ENCODE results near the gene GPT2. TPM values are rescaled to one million over a fixed set of nuclear protein-coding genes. Genes with fewer than 3 reads are reported as not detected.

Gene GPT2
- total RNA-seq: 11.7 and 17.4 TPM in 2 replicates

DNA sequence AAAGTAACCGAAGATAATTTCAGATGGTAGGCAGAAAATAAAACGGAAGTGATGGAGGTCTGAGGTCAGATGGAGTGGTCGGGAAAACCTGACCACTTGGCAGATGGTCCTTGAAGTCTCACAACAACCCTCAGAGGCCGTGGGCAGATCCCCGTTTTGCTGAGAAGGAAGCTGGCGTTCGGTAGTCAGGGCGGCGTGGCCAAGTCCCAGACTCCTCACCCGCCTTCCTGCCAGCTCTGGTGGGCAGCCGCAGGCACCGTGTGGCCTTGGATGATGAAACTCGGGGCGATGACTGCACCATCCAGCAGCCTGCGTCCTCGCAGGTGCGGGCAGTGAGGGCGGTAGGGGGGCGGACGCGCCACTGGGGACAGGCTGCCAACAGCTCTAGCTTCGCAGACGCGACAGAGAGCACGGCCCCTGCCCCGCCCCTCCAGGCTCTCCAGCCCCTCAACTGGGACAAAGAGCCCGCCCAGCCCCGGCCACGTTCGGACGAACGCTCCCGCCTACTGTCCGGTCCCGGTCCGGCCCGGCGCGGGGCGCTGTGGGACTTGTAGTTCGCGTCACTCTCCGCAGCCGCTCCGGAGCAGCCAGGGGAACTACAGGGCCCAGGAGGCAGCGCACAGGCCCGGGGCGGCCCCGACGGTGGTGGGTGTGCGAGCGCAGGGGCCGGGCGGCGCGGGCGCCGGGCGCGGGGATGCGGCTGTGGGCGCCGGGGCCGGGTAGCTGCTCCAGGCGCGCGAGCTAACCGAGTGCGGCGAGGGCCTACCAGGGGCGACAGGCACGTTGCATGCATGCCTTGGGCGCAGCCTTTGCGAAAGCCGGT lies at the start of gene GPT2:
GPT2 (plus strand) TSS at position 673 of the 823 bp plus-strand sequence. CDS start 354 bp downstream, outside the sequence.
- H3K27ac Mint-ChIP-seq: peak within 1 kb of the TSS; percentile 85
- ATAC-seq (ENCODE audit: low read depth) (peak; percentile 95), DNase-seq (peak; percentile 85)
- intact Hi-C loops (cut with micrococcal nuclease): loop anchor here (1.0 to 2.0 kb wide), 6 partner anchors 25 to 195 kb away; partner anchors contain the start of genes C16orf87, DNAJA2, ORC6 and VPS35
- peaks cover 2% of the 10 kb centered on the region for H3K27me3 Mint-ChIP-seq
- TF ChIP-seq, protein P1, sequence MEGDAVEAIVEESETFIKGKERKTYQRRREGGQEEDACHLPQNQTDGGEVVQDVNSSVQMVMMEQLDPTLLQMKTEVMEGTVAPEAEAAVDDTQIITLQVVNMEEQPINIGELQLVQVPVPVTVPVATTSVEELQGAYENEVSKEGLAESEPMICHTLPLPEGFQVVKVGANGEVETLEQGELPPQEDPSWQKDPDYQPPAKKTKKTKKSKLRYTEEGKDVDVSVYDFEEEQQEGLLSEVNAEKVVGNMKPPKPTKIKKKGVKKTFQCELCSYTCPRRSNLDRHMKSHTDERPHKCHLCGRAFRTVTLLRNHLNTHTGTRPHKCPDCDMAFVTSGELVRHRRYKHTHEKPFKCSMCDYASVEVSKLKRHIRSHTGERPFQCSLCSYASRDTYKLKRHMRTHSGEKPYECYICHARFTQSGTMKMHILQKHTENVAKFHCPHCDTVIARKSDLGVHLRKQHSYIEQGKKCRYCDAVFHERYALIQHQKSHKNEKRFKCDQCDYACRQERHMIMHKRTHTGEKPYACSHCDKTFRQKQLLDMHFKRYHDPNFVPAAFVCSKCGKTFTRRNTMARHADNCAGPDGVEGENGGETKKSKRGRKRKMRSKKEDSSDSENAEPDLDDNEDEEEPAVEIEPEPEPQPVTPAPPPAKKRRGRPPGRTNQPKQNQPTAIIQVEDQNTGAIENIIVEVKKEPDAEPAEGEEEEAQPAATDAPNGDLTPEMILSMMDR (IDR thresholded peaks at IDR 0.05): no peak
- no peaks in the 10 kb centered on the region for H3K9me3 Mint-ChIP-seq
- ChIA-PET POLR2A (interaction anchor here (0.6 to 2.6 kb wide), 9 partner anchors 21 to 1360 kb away, joined by 3 to 10 read pairs (median 4); partner anchors contain the start of genes C16orf87, DNAJA2 and LONP2), CTCF (interaction anchor here (1.2 to 2.7 kb wide), 4 partner anchors 25 to 210 kb away, joined by 3 to 9 read pairs (median 6); no protein-coding TSS in a partner anchor)
- H3K36me3 Mint-ChIP-seq (ENCODE audit: low read depth): peaks cover 2% of the 10 kb centered on the region
- peaks cover 11% of the 10 kb centered on the region for H3K4me1 Mint-ChIP-seq
- peak within 1 kb of the TSS; percentile 89 for H3K4me3 Mint-ChIP-seq

DNA sequence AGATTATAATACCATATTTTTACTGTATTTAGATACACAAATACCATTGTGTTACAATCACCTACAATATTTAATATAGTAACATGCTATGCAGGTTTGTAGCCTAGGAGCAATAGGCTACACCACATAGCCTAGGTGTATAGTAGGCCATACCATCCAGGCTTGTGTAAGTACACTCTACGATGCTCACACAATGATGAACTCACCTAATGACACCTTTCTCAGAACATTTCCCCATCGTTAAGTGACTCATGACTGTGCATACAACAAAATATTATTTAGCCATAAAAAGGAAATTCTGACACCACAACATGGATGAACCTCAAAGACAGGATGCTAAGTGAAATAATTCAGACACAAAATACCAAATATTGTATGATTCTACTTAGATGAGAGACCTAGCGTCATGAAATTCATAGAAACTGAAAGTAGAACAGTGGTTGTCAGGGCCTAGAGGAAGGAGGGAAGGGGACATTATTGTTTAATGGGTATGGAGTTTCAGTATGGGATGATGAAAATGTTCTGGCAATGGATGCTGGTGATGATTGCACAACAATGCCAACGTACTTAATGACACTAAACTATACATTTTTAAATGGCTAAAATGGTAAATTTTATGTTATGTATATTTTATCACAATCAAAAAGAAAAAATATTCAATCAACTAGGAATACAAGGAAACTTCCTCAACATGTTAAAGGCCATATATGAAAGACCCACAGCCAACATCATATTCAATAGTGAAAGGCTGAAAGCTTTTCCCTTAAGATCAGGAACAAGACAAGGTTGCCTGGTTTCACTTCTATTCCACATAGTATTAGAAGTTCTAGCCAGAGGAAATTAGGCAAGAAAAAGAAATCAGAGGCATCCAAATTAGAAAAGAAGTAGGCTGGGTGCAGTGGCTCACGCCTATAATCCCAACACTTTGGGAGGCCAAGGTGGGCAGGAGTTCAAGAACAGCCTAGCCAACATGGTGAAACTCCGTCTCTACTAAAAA lies 47.3 kb upstream of the GPT2 start:
- POLR2A ChIA-PET: interaction anchor here (0.6 to 0.8 kb wide), 2 partner anchors 46 to 236 kb away, joined by 3 to 6 read pairs; no protein-coding TSS in a partner anchor
- intact Hi-C loops (cut with micrococcal nuclease): no loop called here
- H3K4me3 Mint-ChIP-seq: no peak overlapping the region

GRCh38 chr16:46839986-46840443 lies 44.1 kb upstream of the GPT2 start:
- TF ChIP-seq, protein P1 (IDR thresholded peaks at IDR 0.05): no peak
- H3K36me3 Mint-ChIP-seq (ENCODE audit: low read depth): no peaks in the 10 kb centered on the region
- intact Hi-C loops (cut with micrococcal nuclease): no loop called here
- CTCF ChIA-PET: no interaction called here
- H3K9me3 Mint-ChIP-seq: no peaks in the 10 kb centered on the region
- DNase-seq (no peak), ATAC-seq (ENCODE audit: low read depth) (no peak)
- H3K4me1 Mint-ChIP-seq: peaks cover 17% of the 10 kb centered on the region
- H3K27ac Mint-ChIP-seq: no peak overlapping the region
- H3K27me3 Mint-ChIP-seq: no peaks in the 10 kb centered on the region
- H3K4me3 Mint-ChIP-seq: no peak overlapping the region
- POLR2A ChIA-PET: no interaction called here

More for the DNA sequence above, 47.3 kb upstream of the GPT2 start:
- Mint-ChIP-seq H3K36me3 (ENCODE audit: low read depth) (no peaks in the 10 kb centered on the region), H3K4me1 (peaks cover 41% of the 10 kb centered on the region), H3K9me3 (no peaks in the 10 kb centered on the region), H3K27me3 (no peaks in the 10 kb centered on the region), H3K27ac (no peak overlapping the region)
- TF ChIP-seq, protein P1 (IDR thresholded peaks at IDR 0.05): no peak
- no peak for ATAC-seq (ENCODE audit: low read depth)
- DNase-seq: no peak
- CTCF ChIA-PET: no interaction called here

GRCh38 chr16:46842192-46842895 lies 41.8 kb upstream of the GPT2 start:
- no peaks in the 10 kb centered on the region for H3K4me1 Mint-ChIP-seq
- TF ChIP-seq, protein P1 (IDR thresholded peaks at IDR 0.05): no peak
- no peaks in the 10 kb centered on the region for H3K27me3 Mint-ChIP-seq
- no peaks in the 10 kb centered on the region for H3K36me3 Mint-ChIP-seq (ENCODE audit: low read depth)
- ATAC-seq (ENCODE audit: low read depth) (no peak), DNase-seq (no peak)
- intact Hi-C loops (cut with micrococcal nuclease): no loop called here
- no peak overlapping the region for H3K4me3 Mint-ChIP-seq
- ChIA-PET CTCF (no interaction called here), POLR2A (no interaction called here)
- H3K9me3 Mint-ChIP-seq: no peaks in the 10 kb centered on the region
- no peak overlapping the region for H3K27ac Mint-ChIP-seq
